GM18511 (cell line): ENCODE results near the gene NSG1.
A peak's percentile ranks its signal among the peaks of the same experiment; 100 is the strongest.
"Not testable (repeated sequence)": the region's sequence is repeated elsewhere in the genome, so short reads cannot be mapped to it uniquely, and the experiment has no call there.

Source experiments
- ATAC-seq: cut with Tn5 transposase; IDR thresholded peaks from one replicate; pipeline ENCODE4 v1.9.1; 2021; ENCODE audit warnings: mild to moderate bottlenecking, moderate library complexity; ENCODE audit not compliant: unreplicated experiment

NSG1 gene

DNA sequence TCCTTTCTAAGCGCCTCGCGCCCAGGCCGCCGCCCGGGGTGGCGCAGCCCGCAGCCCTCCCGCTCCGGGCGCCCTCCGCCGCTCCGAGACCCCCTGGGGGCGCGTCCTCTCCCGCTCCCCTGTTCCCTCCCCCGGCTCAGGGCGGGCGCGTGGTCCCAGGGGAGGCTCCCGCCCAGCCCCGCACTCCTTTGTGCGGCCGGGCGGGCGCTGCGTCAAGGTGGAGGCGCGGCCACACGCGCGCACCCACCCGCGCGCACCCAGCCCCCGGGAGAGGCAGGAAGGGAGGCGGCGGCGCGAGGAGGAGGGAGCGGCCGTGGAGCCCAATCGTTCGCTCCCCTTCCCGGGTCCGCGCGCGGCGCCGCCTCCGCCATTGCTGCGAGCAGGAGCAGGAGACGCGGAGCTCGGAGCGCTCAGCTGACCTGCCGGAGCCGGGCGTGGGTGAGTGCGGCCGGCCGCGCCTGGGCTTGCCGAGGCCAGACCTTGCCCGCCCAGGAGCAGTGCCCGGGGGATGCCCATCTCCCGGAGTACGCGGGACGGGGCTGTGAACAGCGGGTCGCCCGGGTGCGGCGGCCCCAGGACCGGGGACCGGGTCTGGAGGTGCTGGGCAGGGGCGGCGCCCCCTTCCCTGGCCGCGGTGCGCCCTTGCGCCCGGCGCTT lies at the start of gene NSG1:
NSG1 (plus strand) TSS at position 367 of the 657 bp plus-strand sequence. CDS start 528 bp downstream, outside the sequence.
- ATAC-seq: no peak

DNA sequence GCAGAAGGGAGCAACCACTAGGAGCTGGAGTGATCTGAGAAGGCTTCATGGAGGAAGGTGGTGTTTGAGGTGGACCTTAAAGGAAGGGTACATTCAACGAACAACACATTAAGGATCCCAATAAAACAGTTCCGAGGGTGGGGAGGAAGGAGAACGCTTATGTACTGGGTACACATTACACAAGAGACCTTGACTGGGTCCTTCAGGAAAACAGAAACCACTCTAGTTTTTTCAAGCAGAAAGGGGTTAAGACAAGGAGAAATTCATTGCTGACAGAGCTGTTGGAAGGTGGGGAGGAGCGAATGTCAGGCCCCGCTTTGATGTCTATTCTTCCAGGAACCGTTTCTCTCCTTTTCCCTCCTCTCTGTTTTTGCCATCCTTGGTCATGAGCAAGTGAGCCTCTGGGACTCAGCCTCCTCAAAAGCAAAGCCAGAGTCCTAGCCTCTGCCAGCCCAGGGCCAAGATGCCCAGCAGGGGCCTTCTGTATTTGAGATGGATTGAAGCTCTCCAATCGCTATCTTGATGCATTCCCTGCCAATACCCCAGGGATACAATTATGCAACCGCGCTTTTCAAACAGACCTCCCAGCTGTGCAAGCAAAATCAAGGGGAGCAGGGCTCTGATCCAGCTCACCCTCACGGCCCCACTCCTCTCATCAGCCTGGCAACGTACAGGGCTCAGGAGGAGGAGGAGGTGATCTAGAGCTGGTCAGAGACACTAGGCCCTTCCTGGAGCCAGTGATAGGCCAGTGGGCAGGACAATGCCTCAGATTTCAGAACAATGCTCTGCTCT lies 48.5 kb upstream of the NSG1 start:
- no peak for ATAC-seq

DNA sequence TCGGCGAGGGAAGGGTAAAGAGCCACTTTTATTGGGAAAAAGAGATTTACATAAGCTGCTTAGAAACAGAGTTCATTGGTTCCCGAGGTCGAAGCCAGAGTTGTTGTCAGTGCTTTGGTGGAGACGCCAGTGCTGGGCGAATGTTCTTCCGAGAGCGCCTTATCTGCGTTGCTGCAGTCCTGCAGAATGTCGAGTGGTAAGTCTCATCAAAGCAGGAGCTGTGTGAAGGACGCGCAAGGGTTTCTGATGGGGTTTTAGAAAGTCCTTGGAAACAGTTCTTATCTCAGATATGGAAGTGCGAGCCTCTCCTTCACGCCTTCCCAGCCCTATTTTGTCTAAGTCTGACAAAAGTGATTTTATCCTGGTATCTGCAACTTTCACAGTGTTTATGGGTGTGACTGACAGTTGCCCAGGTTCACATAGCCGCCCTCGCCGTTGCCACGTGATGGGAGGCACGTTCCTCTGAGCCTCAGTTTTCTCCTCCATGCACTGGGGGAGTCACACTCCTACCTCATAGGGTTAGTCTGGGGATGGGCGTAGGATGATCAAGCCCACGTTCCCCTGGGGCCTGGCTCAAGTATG lies 47.3 kb upstream of the NSG1 start:
- ATAC-seq: no peak

GRCh38 chr4:4341861-4342650 lies 44.8 kb upstream of the NSG1 start:
- no peak for ATAC-seq

DNA sequence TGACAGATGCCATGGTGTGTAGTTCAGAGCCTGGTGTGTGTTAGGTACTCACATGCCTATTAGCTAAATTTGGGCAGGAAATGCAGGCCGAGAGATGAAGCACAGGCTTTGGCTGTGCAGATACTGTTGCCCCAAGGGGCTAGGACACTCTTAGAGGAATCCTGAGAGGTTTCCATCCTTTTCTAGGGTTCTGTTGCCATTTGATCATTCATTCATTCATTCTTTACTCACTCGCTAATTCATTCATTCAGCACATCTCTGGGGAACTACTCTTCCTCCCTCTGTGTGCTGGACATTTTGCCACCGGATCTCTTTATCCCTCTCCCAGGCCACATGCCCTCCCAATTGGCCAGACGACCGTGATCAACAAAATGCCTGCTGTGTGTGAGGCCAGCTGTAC lies 43.9 kb upstream of the NSG1 start:
- ATAC-seq: no peak

GRCh38 chr4:4344915-4345527 lies 41.9 kb upstream of the NSG1 start:
- peak; percentile 90 for ATAC-seq

GRCh38 chr4:4347585-4347984 lies 39.3 kb upstream of the NSG1 start:
- ATAC-seq: no peak

GRCh38 chr4:4348585-4348984 lies 38.3 kb upstream of the NSG1 start:
- not testable (repeated sequence) for ATAC-seq

- ATAC-seq: no peak
Observed at GRCh38 chr4:4349867-4350266, 37.0 kb upstream of the NSG1 start.

- no peak for ATAC-seq
Observed at GRCh38 chr4:4350909-4351308, 36.0 kb upstream of the NSG1 start.

- ATAC-seq: no peak
Observed at GRCh38 chr4:4355302-4355701, 31.6 kb upstream of the NSG1 start.

DNA sequence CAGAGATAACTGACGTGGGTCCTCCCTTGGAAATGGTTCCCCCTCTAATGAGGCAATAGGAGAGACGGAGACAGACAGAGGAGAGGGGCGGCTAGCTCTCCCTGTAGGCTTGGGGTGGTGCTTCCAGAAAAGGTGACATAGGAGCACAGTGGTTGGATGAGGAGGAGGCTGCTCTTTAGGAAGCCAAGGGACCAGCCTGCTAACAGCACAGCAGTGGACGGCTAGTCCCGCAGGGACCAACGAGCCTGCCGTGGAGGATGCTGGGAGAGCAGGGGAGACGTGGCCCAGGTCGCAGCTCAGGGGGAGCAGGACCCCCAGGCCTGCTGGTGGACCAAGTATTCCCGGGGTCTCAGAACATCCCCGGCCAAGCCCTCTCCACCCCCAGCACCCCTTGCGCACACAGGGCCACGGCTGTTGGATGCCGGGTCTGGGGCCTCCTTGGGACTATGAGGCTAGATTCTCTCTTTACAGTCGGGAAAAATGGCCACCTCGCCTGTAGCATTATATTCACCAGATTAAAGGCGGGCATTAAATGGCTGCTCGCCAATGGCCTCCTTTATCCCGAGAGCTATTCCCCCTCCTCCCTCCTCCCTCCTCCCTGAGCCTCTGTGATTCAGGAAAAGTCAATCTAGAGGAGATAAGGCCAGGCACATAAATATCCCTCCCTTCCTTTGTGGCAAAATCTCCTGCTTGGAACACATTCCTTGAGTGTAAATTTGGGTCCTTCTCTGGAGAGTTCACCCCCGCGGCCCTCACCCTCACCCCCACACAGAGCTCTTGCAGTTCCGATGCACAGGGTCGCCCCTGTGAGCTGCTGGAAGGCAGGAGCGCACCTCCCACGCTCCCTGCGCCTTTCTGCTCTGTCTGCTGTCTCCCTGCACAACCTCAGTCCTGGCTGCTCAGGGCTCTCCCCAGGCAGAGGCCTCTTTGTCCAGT lies 30.5 kb upstream of the NSG1 start:
- no peak for ATAC-seq

GRCh38 chr4:4358093-4358854 lies 28.6 kb upstream of the NSG1 start:
- ATAC-seq: no peak

- no peak for ATAC-seq
Observed at GRCh38 chr4:4361883-4362282, 25.0 kb upstream of the NSG1 start.

GRCh38 chr4:4362991-4363697 lies 23.8 kb upstream of the NSG1 start:
- ATAC-seq: no peak

DNA sequence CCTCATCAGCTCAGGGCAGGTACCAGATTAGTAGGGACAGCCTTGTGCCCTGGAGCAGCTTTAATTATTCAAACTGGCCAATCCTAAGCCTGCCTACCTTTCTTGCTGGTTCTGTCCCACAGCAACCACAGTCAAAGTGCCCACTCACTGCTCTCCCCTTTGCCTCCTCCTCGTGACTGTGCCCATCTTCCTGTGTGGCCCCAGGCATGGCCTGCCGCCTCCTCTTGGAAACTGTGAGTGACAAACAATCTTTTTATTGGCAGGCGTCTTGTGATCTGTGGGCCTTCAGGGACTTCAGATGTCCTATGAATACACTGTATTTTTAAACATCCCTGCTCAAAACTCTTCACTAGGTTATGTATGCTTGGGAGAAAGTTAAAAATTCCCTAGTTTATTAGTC lies 22.8 kb upstream of the NSG1 start:
- ATAC-seq: no peak

- no peak for ATAC-seq
Observed at GRCh38 chr4:4364486-4365208, 22.3 kb upstream of the NSG1 start.
